Activated CD4-positive, CD25-positive, alpha-beta regulatory T cell treated with anti-CD3 and anti-CD28 coated beads, Interleukin-2, amount 50 U/mL, for 16 hours (primary cell): Measurements from ENCODE around the gene CLPTM1L.
"Not testable (repeated sequence)": the region's sequence is repeated elsewhere in the genome, so short reads cannot be mapped to it uniquely, and the experiment has no call there.

Experiments used
- DNase-seq: peaks from one replicate; pipeline ENCODE4 v3.0.0-alpha.2; 2020; ENCODE audit warnings: low read depth, low spot score

Gene CLPTM1L

DNA sequence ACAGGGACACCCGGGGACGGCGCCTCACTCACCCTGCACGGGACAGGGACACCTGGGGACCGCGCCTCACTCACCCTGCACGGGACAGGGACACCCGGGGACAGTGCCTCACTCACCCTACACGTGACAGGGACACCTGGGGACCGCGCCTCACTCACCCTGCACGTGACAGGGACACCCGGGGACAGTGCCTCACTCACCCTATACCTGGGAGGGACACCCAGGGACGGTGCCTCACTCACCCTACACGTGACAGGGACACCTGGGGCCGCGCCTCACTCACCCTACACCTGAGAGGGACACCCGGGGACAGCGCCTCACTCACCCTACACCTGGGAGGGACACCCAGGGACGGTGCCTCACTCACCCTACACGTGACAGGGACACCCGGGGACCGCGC, 53.9 kb downstream of the CLPTM1L start:
- not testable (repeated sequence) for DNase-seq

DNA sequence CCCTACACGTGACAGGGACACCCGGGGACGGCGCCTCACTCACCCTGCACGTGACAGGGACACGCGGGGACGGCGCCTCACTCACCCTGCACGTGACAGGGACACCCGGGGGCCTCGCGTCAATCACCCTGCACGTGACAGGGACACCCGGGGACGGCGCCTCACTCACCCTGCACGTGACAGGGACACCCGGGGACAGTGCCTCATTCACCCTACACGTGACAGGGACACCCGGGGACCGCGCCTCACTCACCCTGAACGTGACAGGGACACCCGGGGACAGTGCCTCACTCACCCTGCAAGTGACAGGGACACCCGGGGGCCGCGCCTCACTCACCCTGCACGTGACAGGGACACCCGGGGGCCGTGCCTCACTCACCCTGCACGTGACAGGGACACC, 55.3 kb downstream of the CLPTM1L start:
- DNase-seq = not testable (repeated sequence)

DNA sequence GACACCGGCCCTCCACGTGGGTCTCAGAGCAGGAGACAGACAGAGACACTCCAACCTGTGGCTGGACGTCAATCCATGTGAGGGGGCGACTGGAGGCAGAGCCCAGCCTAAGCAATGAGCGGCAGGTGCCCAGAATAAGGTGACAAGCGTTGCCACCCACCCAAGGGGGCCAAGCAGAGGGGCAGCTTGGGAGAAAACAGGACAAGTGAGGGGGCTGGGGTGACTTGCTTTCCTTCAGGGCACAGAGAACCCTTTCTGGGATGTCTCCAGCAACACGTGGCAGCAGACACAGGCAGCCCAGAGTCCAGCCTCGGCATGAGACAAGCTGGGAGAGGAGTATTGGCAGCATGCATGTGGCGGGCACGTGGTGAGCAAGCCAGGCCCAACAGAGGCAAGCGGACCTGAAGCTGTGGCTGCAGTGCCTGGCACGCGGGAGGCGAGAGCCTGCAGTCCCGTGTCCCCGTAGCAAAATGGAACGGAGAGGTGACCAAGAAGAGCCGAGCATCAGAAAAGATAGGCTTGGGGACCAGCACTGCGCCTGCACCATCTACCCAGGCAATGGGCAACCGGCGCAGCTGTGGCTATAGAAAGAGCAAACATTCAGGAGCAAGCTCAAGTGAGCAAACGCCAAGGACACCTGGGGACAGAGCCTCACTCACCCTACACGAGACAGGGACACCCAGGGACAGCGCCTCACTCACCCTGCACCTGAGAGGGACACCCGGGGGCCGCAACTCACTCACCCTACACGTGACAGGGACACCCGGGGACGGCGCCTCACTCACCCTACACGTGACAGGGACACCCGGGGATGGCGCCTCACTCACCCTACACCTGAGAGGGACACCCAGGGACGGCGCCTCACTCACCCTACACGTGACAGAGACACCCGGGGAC, 56.2 kb downstream of the CLPTM1L start:
- no peak for DNase-seq

GRCh38 chr5:1285883-1286291, 59.0 kb downstream of the CLPTM1L start:
- no peak for DNase-seq

GRCh38 chr5:1285141-1285540, 59.8 kb downstream of the CLPTM1L start:
- no peak for DNase-seq

DNA sequence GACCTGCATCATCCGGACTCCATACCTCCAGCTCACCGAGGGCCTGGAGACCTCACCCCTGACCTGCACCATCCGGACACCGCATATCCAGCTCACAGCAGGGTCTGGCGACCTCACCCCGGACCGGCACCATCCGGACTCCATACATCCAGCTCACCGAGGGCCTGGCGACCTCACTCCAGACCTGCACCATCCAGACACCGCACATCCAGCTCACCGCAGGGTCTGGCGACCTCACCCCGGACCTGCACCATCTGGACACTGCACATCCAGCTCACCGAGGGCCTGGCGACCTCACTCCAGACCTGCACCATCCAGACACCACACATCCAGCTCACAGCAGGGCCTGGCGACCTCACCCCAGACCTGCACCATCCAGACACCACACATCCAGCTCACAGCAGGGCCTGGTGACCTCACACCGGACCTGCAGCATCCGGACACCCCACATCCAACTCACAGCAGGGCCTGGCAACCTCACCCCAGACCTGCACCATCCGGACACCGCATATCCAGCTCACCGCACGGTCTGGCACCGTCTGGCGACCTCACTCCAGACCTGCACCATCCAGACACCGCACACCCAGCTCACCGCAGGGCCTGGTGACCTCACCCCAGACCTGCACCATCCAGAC, 60.4 kb downstream of the CLPTM1L start:
- not testable (repeated sequence) for DNase-seq

GRCh38 chr5:1283729-1284041, 61.2 kb downstream of the CLPTM1L start:
- not testable (repeated sequence) for DNase-seq

- not testable (repeated sequence) for DNase-seq
Measured at GRCh38 chr5:1282993-1283728, 61.7 kb downstream of the CLPTM1L start.

GRCh38 chr5:1282131-1282992, 62.5 kb downstream of the CLPTM1L start:
- DNase-seq = no peak

GRCh38 chr5:1281038-1281882, 63.6 kb downstream of the CLPTM1L start:
- no peak for DNase-seq

GRCh38 chr5:1280177-1281037, 64.5 kb downstream of the CLPTM1L start:
- DNase-seq = no peak

GRCh38 chr5:1279443-1280151, 65.3 kb downstream of the CLPTM1L start:
- no peak for DNase-seq

DNA sequence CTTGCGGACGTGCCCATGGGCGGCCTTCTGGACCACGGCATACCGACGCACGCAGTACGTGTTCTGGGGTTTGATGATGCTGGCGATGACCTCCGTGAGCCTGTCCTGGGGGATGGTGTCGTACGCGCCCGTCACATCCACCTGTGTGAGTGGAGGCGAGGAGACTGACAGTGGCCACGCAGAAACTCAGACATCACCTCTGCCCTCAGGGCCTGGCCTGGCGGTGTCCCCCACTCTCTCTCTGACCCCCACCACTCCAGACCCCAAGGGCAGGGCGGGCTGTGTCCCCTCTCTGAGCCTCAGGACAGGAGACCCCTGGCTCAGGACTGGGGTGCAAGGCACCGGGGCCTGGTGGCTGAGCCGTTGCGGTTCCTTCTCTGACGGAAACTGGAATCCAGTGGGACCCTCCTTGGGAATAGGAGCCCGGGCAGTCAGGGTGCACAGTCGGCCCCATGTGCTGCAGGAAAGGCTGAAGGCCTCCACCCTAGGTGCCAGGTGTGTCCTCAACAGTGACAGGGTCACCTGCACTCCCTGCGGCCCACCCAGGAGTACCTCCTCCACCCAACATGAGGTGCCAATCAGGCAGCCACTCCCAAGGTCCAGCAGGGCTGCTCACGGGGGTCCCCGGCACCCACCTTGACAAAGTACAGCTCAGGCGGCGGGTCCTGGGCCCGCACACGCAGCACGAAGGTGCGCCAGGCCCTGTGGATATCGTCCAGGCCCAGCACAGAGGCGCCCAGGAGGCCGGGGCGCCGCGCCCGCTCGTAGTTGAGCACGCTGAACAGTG, 66.0 kb downstream of the CLPTM1L start:
- no peak for DNase-seq

DNA sequence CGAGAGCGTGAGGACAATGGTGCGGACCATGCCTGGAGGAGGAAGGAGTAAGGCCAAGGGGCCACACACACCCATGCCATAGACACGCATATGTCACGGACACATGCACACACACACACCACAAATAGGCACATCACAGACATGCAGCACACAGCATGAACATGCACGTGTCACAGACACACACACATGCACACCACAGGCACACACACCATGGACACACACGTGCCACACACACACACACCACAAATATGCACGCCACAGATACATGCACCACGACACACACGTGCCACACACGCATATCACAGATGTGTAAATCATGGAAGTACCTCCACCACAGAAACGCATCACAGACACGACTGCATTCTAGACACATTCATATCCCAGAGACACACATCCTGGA, 66.7 kb downstream of the CLPTM1L start:
- DNase-seq = no peak

DNA sequence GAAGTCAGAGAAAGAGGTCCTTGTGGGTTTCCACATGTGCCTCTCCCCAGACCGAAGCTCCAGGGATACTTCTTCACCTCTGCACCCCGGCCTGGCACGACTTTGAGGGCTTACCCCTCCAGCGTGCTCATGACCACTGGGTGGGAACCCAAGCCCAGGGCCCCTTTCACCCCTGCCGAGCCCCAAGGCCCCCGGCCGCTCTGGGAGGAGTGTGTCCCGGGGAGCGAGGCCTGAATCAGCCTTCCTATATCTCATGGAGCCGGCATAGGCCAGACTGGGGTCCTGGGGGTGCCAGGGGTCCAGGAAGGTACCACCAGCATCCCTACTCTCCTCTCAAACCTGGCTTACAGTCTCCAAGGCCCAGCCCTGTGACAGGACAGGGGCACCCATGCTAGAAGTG, 67.1 kb downstream of the CLPTM1L start:
- DNase-seq = no peak

GRCh38 chr5:1277331-1277730, 67.6 kb downstream of the CLPTM1L start:
- DNase-seq = no peak

DNA sequence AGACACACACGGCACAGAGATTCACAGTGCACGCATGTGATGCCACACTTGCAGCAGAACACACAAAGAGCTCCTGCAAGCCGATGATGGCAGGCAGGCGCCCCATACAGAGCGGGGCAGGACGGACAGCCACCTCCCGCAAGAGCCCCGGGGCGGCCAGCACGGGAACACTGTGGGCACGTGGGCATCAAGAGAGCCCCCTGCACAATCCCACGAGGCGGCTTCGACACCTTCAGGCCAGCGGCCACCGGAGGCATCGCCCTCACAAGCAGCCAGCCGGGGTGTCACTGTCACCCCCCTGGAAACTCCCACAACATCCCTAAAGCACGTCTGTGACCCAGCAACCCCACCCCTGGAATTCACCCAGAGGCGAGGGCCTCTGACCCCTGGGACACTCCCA, 68.0 kb downstream of the CLPTM1L start:
- DNase-seq = no peak
